Spleen (tissue), 11 donors: ENCODE results near the gene RNF121. TPM values are rescaled to one million over a fixed set of nuclear protein-coding genes. Genes with fewer than 3 reads are reported as not detected.
A peak's percentile ranks its signal among the peaks of the same experiment; 100 is the strongest.

Source experiments
- DNase-seq: peaks from one replicate; pipeline ENCODE4 v3.0.0-alpha.2; 2020
- H3K27ac ChIP-seq, 8 donors: fragments of 200-600 bp; sonication (generic) in 7 of 8; 1 replicate in 4 of 8; 2 replicates in 4 of 8; pipeline versions ENCODE4 v1.5.0 to v1.8.0; 2016 to 2021; ENCODE audit warnings: inconsistent platforms in 4 of 8, mild to moderate bottlenecking in 4 of 8, moderate library complexity in 1 of 8
- H3K27me3 ChIP-seq, 7 donors: fragments of 200-600 bp; sonication (generic) in 6 of 7; replicated peaks in 1 of 7; 1 replicate in 4 of 7; 2 replicates in 3 of 7; pipeline versions ENCODE4 v1.5.0 to v1.8.0; 2016 to 2021; ENCODE audit warnings: inconsistent platforms in 3 of 7, mild to moderate bottlenecking in 1 of 7
- H3K36me3 ChIP-seq, 6 donors: fragments of 200-600 bp; sonication (generic) in 5 of 6; 1 replicate in 4 of 6; 2 replicates in 2 of 6; pipeline versions ENCODE4 v1.5.0 to v1.8.0; 2016 to 2021; ENCODE audit warnings: inconsistent platforms in 2 of 6
- H3K4me1 ChIP-seq, 6 donors: fragments of 200-600 bp; sonication (generic) in 5 of 6; 1 replicate in 3 of 6; 2 replicates in 3 of 6; pipeline versions ENCODE4 v1.5.0 to v1.8.0; 2016 to 2021; ENCODE audit warnings: inconsistent platforms in 3 of 6
- H3K4me3 ChIP-seq, 8 donors: fragments of 200-600 bp; sonication (generic) in 7 of 8; 1 replicate in 4 of 8; 2 replicates in 4 of 8; pipeline versions ENCODE4 v1.5.0 to v1.8.0; 2016 to 2021; ENCODE audit warnings: inconsistent platforms in 4 of 8, mild to moderate bottlenecking in 4 of 8, moderate library complexity in 2 of 8
- H3K9me3 ChIP-seq, 8 donors: fragments of 200-600 bp; sonication (generic) in 7 of 8; 1 replicate in 4 of 8; 2 replicates in 4 of 8; pipeline versions ENCODE4 v1.5.0 to v1.8.0; 2016 to 2021; ENCODE audit warnings: inconsistent platforms in 4 of 8
- POLR2A ChIP-seq, 3 donors: fragments of 450-650 bp; IDR thresholded peaks; one replicate each; pipeline ENCODE4 v1.5.1; 2017; ENCODE audit warnings: antibody characterized with exemption in 3 of 3, mild to moderate bottlenecking in 1 of 3
- POLR2AphosphoS5 ChIP-seq, 3 donors: sonication (generic); formaldehyde crosslinking; IDR thresholded peaks; one replicate each; pipeline ENCODE4 v1.5.1; 2017; ENCODE audit warnings: antibody characterized with exemption in 3 of 3
- WGBS, 5 donors: extraction: QIAGEN DNeasy Blood & Tissue Kit in 3 of 5; methylation state at CpG; one replicate each; pipeline versions ENCODE4 v1.1.5 to v1.1.7; 2013 to 2018; 5-methylcytosine and 5-hydroxymethylcytosine counted together
- intact Hi-C: fragments of 100-400 bp; cut with DNase I; formaldehyde crosslinking; loops from one replicate; pipeline ENCODE4 v1.15.0; 2023; ENCODE audit warnings: low total_unique reads
- polyA plus RNA-seq, 3 donors: library from polyadenylated mRNA; stranded (reverse); fragments of 200-250 nt; gene quantifications; one replicate each; pipeline ENCODE4 v1.2.1, GENCODE V29; 2013
- total RNA-seq, 7 donors: library from RNA; depleted of rRNA in 3 of 7; stranded (reverse); fragments of >200 nt in 3 of 7; fragmentation: NEBNext Ultra II Directional in 4 of 7; extraction: Animal tissue kit (Norgen Biotek cat#: 25700) in 4 of 7; gene quantifications; one replicate each; pipeline versions ENCODE4 v1.1.0 to v1.2.1, GENCODE V29; 2016 to 2021
- TF ChIP-seq, protein P1 (sequence below), 11 experiments: fragments of 200-600 bp in 7 of 11; fragments of 450-650 bp in 4 of 11; sonication (generic) in 4 of 11; IDR thresholded peaks in 8 of 11; conservative IDR thresholded peaks in 3 of 11; 1 replicate in 7 of 11; 2 replicates in 4 of 11; pipeline versions ENCODE4 v1.4.0 to v1.8.0; 2016 to 2021; ENCODE audit warnings: antibody characterized with exemption in 11 of 11, inconsistent platforms in 4 of 11, mild to moderate bottlenecking in 1 of 11
- donor health status: healthy with polysubstance abuse.
- donor health status: DM: no; HTN: no; CAD: no; lungs with moderate emphysema.
- donor health status: DM: no; HTN: no; CAD: no.
- donor health status: Bipolar disorder and iron deficiency.
- donor health status: healthy.
- donor health status: DM: no; HTN: no; CAD: no.
- donor health status: DM: yes; HTN: yes; CAD: no.

Gene RNF121
- total and polyA plus RNA-seq, 10 donors: 5.3 to 35.5 (median 27.3) TPM

DNA sequence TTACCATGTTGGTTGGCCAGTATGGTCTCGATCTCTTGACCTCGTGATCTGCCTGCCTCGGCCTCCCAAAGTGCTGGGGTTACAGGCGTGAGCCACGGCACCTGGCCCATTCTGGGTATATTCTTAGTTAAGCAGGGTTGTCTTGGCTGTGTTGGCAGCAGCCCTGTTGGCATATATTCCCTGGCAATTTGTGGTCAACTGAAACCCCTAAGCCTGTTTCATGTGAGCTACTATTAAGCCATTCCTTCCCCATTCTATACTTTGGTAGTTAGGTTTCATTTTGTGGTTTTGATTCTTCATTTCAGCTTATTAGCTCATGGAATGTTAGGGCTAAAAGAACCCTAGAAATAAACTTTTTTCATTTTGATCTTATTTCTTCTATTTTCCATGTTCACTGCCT lies 47.7 kb downstream of the RNF121 start:
- no peak overlapping the region for H3K4me3 ChIP-seq
- no peak for DNase-seq
- H3K27ac ChIP-seq: no peak overlapping the region
- H3K4me1 ChIP-seq: peaks cover 0 to 24% (median 10%) of the 10 kb centered on the region in 6 donors
- peaks cover 0 to 47% (median 6%) of the 10 kb centered on the region in 6 donors for H3K36me3 ChIP-seq
- no peak for TF ChIP-seq POLR2A (IDR thresholded peaks at IDR 0.05)
- TF ChIP-seq, protein P1, sequence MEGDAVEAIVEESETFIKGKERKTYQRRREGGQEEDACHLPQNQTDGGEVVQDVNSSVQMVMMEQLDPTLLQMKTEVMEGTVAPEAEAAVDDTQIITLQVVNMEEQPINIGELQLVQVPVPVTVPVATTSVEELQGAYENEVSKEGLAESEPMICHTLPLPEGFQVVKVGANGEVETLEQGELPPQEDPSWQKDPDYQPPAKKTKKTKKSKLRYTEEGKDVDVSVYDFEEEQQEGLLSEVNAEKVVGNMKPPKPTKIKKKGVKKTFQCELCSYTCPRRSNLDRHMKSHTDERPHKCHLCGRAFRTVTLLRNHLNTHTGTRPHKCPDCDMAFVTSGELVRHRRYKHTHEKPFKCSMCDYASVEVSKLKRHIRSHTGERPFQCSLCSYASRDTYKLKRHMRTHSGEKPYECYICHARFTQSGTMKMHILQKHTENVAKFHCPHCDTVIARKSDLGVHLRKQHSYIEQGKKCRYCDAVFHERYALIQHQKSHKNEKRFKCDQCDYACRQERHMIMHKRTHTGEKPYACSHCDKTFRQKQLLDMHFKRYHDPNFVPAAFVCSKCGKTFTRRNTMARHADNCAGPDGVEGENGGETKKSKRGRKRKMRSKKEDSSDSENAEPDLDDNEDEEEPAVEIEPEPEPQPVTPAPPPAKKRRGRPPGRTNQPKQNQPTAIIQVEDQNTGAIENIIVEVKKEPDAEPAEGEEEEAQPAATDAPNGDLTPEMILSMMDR (IDR thresholded peaks at IDR 0.05 in 8 of 11, conservative IDR thresholded peaks at IDR 0.05 in 3 of 11): no peak
- no peaks in the 10 kb centered on the region for H3K9me3 ChIP-seq
- no peaks in the 10 kb centered on the region for H3K27me3 ChIP-seq
- 84 to 98% (median 89%) methylated on average over 5 of the region's 5 CpGs for WGBS, 5 donors
- intact Hi-C loops: no loop called here

DNA sequence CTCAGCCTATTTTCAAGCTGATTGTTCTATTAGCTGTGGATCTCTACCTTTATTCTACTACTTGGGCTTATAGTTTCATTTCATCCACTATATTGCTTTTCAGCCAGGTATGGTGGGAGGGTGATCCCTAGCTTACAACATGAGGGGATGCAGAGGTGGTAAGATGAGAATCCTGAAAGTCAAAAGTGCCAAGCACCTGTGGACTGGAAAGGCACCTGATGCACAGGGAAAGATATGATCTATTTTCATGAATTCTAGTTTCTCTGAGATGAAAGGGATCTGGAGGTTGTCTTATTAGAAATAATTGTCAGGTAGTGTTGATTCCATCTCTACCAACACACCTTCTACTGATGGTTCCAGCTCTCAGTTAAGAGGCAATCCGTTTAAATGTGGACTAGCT lies 48.2 kb downstream of the RNF121 start:
- intact Hi-C loops: no loop called here
- 44 to 91% (median 73%) methylated on average over 1 of the region's 1 CpG for WGBS, 5 donors
- H3K27me3 ChIP-seq: no peaks in the 10 kb centered on the region
- no peak overlapping the region for H3K4me3 ChIP-seq
- H3K27ac ChIP-seq: peak overlapping the region in 3 of 8 donors; percentile 60 to 68 (median 66)
- DNase-seq: no peak
- H3K4me1 ChIP-seq: peaks cover 0 to 24% (median 10%) of the 10 kb centered on the region in 6 donors
- TF ChIP-seq, protein P1 (IDR thresholded peaks at IDR 0.05 in 8 of 11, conservative IDR thresholded peaks at IDR 0.05 in 3 of 11): no peak
- no peak for TF ChIP-seq POLR2A (IDR thresholded peaks at IDR 0.05)
- no peak for TF ChIP-seq POLR2AphosphoS5 (IDR thresholded peaks at IDR 0.05)
- peaks cover 0 to 47% (median 6%) of the 10 kb centered on the region in 6 donors for H3K36me3 ChIP-seq
- no peaks in the 10 kb centered on the region for H3K9me3 ChIP-seq

DNA sequence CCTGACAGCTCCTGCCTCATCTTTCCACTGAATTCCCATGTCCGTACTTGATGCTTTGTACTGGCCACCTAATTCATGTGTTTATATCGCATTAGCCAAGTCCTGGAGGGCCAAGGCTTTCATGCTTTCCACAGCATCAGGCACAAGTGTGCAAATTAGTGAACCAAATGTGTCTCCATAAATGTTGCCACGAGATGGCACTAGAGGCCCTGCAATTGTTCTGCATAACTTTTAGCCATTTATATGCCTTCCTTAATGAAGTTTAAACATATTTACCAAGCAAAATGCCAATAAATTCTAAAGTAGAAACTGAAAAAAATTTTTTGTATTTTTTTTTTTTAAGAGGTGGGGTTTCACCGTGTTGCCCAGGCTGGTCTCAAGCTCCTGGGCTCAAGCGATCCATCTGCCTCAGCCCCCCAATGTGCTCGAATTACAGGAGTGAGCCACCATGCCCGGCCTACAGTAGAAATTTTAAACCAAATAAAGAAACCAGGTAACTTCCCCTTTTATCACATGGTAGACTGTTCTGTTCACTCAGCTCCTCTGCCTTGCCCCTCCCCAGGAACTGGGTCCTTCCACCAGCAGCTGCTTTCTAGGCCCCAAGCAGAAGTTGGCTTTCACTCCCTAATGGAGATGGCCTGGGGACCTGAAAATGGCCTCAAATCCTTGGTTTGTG lies 49.0 kb downstream of the RNF121 start:
- Histone ChIP-seq H3K27ac (peak overlapping the region in 5 of 8 donors; percentile 42 to 68 (median 66)), H3K4me3 (no peak overlapping the region), H3K9me3 (no peaks in the 10 kb centered on the region), H3K4me1 (peaks cover 0 to 24% (median 10%) of the 10 kb centered on the region in 6 donors), H3K27me3 (no peaks in the 10 kb centered on the region), H3K36me3 (peaks cover 0 to 46% (median 3%) of the 10 kb centered on the region in 6 donors)
- no peak for DNase-seq
- intact Hi-C loops: no loop called here
- TF ChIP-seq, protein P1 (IDR thresholded peaks at IDR 0.05 in 8 of 11, conservative IDR thresholded peaks at IDR 0.05 in 3 of 11): peak; percentile 39 to 78 (median 70)
- TF ChIP-seq POLR2AphosphoS5 (IDR thresholded peaks at IDR 0.05) (no peak), POLR2A (IDR thresholded peaks at IDR 0.05) (no peak)
- 36 to 45% (median 43%) methylated on average over 7 of the region's 7 CpGs for WGBS, 5 donors

DNA sequence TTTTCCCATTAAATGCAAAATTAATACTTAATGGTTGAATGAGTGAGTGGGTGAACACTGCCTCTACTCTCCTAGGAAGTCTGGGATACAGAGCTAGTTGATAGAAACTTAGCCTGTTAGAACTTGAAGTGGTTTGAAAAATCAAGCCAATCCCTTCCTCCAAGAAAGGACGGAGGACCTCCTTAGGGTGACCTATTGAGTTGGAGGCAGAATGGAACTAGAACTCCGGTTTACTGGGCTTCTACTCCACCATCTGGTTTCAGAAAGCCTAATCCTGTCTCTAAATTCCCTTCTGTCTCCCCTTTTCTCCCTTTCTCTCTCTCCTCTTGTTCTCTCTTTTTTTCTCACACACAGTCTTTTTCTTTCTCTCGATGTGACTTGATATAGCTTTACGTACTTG lies 50.2 kb downstream of the RNF121 start:
- intact Hi-C loops: no loop called here
- Histone ChIP-seq H3K27ac (peak overlapping the region in 2 of 8 donors; percentile 60 to 68), H3K36me3 (peaks cover 0 to 53% (median 11%) of the 10 kb centered on the region in 6 donors), H3K9me3 (no peaks in the 10 kb centered on the region), H3K4me3 (no peak overlapping the region), H3K4me1 (peaks cover 0 to 24% (median 10%) of the 10 kb centered on the region in 6 donors), H3K27me3 (no peaks in the 10 kb centered on the region)
- WGBS, 5 donors: 92 to 97% (median 94%) methylated on average over 4 of the region's 4 CpGs
- DNase-seq: no peak
- TF ChIP-seq POLR2A (IDR thresholded peaks at IDR 0.05) (no peak), POLR2AphosphoS5 (IDR thresholded peaks at IDR 0.05) (no peak)
- TF ChIP-seq, protein P1 (IDR thresholded peaks at IDR 0.05 in 8 of 11, conservative IDR thresholded peaks at IDR 0.05 in 3 of 11): no peak
